ENCODE results near the gene UEVLD. TPM values are rescaled to one million over a fixed set of nuclear protein-coding genes. Genes with fewer than 3 reads are reported as not detected.

UEVLD gene
- total and polyA plus RNA-seq, 10 donors: 4.1 to 23.0 (median 19.7) TPM

DNA sequence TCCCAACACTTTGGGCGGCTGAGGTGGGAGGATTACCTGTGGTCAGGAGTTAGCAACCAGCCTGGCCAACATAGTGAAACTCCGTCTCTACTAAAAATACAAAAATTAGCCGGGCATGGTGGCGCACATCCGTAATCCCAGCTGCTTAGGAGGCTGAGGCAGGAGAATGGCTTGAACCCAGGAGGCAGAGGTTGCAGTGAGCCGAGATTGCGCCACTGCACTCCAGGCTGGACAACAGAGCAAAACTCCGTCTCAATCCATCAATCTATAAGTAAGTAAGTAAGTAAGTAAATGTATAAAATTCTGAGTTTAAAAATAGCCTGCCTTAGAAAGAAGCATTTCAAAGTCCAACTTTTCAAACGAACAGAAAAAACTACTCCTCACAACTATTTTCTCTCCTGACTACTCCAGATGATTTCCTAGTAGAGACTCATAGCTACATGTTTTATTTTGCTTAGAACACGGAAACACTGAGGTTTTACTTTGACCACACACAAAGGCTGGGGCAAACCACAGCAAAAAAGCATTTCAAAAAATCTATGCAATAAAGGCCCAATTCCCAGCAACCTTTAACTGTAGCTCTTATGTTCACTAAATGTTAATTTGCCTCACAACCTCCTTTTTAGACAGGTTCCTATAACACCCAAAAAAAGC, 29.3 kb upstream of the UEVLD start:
- peak overlapping the region in 6 of 8 donors; percentile 1 to 53 (median 28) for H3K27ac ChIP-seq
- H3K27me3 ChIP-seq (replicated peaks in 1 of 7): no peaks in the 10 kb centered on the region
- H3K4me1 ChIP-seq: peaks cover 8 to 60% (median 24%) of the 10 kb centered on the region in 6 donors
- TF ChIP-seq POLR2AphosphoS5 (IDR thresholded peaks at IDR 0.05) (no peak), POLR2A (IDR thresholded peaks at IDR 0.05) (no peak)
- TF ChIP-seq, protein P1, sequence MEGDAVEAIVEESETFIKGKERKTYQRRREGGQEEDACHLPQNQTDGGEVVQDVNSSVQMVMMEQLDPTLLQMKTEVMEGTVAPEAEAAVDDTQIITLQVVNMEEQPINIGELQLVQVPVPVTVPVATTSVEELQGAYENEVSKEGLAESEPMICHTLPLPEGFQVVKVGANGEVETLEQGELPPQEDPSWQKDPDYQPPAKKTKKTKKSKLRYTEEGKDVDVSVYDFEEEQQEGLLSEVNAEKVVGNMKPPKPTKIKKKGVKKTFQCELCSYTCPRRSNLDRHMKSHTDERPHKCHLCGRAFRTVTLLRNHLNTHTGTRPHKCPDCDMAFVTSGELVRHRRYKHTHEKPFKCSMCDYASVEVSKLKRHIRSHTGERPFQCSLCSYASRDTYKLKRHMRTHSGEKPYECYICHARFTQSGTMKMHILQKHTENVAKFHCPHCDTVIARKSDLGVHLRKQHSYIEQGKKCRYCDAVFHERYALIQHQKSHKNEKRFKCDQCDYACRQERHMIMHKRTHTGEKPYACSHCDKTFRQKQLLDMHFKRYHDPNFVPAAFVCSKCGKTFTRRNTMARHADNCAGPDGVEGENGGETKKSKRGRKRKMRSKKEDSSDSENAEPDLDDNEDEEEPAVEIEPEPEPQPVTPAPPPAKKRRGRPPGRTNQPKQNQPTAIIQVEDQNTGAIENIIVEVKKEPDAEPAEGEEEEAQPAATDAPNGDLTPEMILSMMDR (IDR thresholded peaks at IDR 0.05 in 8 of 11, conservative IDR thresholded peaks at IDR 0.05 in 3 of 11): no peak
- H3K36me3 ChIP-seq: peaks cover 3 to 41% (median 25%) of the 10 kb centered on the region in 6 donors
- no peak overlapping the region for H3K4me3 ChIP-seq
- 57 to 67% (median 63%) methylated on average over 10 of the region's 10 CpGs for WGBS, 5 donors
- DNase-seq: no peak
- H3K9me3 ChIP-seq: no peaks in the 10 kb centered on the region
- intact Hi-C loops (cut with DNase I; ENCODE audit: low total_unique reads): no loop called here

DNA sequence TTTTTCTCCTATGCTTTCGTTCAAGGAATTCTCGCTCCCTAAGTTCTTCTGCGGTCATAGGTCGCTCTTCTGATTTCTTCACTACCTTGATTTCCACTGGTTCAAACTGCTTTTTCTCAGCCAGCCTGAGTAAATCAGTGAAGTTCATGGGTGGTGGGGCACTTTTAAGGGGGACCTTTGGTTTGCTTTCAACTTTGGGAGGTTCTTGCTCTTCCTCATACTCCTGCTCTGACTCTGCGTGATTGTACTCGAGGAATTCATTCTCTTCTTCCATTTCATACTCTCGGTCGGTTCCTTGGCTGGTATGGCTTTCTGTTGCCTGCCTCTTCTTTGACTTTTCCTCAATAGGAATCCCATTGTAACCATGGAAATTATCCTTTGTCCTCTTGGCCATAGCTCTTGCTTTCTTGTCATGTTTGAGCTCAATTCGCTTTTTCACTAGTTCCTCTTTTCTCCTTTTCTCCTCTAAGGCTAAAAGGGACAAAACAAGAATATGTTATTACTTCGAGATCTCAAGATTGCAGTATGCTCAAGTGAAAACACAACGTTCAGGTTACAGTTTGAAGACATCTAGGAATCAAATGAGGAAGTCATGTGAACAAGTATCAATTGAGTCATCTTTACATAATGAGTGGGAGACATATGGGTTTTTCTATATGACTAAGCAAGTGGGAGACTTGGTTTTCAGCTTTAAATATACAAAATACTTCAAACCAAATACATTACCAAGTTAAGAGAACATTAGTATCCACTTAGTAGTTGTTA, 27.3 kb upstream of the UEVLD start:
- H3K36me3 ChIP-seq: peaks cover 3 to 61% (median 36%) of the 10 kb centered on the region in 6 donors

DNA sequence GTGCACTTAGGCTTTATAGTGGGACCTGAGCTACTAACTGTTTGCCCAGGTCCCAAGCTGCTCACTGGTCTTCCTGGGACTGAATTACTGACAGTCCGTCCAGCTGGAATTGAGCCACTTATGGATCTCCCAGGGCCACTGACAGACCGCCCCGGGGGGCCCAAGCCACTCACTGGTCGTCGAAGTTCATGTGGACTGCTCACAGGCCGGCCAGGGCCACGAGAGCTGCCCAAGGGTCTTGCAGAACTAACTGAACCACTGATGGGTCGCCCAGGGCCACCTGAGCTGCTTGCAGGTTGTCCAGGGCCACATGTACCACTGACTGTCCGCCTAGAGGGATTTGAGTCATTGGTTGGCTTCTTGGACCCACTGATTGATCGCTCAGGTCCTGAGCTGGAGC, 26.1 kb upstream of the UEVLD start:
- peaks cover 3 to 72% (median 44%) of the 10 kb centered on the region in 6 donors for H3K36me3 ChIP-seq

More for the DNA sequence above, 27.3 kb upstream of the UEVLD start:
- DNase-seq: no peak
- intact Hi-C loops (cut with DNase I; ENCODE audit: low total_unique reads): no loop called here
- H3K27ac ChIP-seq: no peak overlapping the region
- no peak overlapping the region for H3K4me3 ChIP-seq
- H3K4me1 ChIP-seq: peaks cover 8 to 48% (median 24%) of the 10 kb centered on the region in 6 donors
- TF ChIP-seq POLR2A (IDR thresholded peaks at IDR 0.05) (no peak), POLR2AphosphoS5 (IDR thresholded peaks at IDR 0.05) (no peak)
- TF ChIP-seq, protein P1 (IDR thresholded peaks at IDR 0.05 in 8 of 11, conservative IDR thresholded peaks at IDR 0.05 in 3 of 11): no peak
- no peaks in the 10 kb centered on the region for H3K9me3 ChIP-seq
- no peaks in the 10 kb centered on the region for H3K27me3 ChIP-seq (replicated peaks in 1 of 7)
- 71 to 83% (median 73%) methylated on average over 11 of the region's 11 CpGs for WGBS, 5 donors

More for the DNA sequence above, 26.1 kb upstream of the UEVLD start:
- DNase-seq: no peak
- no peak overlapping the region for H3K27ac ChIP-seq
- intact Hi-C loops (cut with DNase I; ENCODE audit: low total_unique reads): no loop called here
- no peak overlapping the region for H3K4me3 ChIP-seq
- peaks cover 8 to 42% (median 24%) of the 10 kb centered on the region in 6 donors for H3K4me1 ChIP-seq
- no peaks in the 10 kb centered on the region for H3K27me3 ChIP-seq (replicated peaks in 1 of 7)
- TF ChIP-seq, protein P1 (IDR thresholded peaks at IDR 0.05 in 8 of 11, conservative IDR thresholded peaks at IDR 0.05 in 3 of 11): no peak
- TF ChIP-seq POLR2AphosphoS5 (IDR thresholded peaks at IDR 0.05) (no peak), POLR2A (IDR thresholded peaks at IDR 0.05) (no peak)
- WGBS, 5 donors: 93 to 97% (median 95%) methylated on average over 7 to 10 of the region's 10 CpGs
- no peaks in the 10 kb centered on the region for H3K9me3 ChIP-seq

Measured in spleen (tissue), 11 donors.